Sigmoid colon (tissue), 7 donors: ENCODE measurements around the gene STXBP4. TPM values are rescaled to one million over a fixed set of nuclear protein-coding genes. Genes with fewer than 3 reads are reported as not detected.

Source experiments
- DNase-seq: peaks from one replicate; pipeline ENCODE4 v3.0.0-alpha.2; 2019
- H3K27ac ChIP-seq, 4 donors: fragments of 200-600 bp; sonication (generic); one replicate each; pipeline ENCODE4 v1.5.1; 2016 to 2019; ENCODE audit warnings: mild to moderate bottlenecking in 1 of 4
- H3K27me3 ChIP-seq, 3 donors: fragments of 200-600 bp; sonication (generic); one replicate each; pipeline ENCODE4 v1.5.1; 2019; ENCODE audit warnings: mild to moderate bottlenecking in 1 of 3
- H3K36me3 ChIP-seq, 4 donors: fragments of 200-600 bp; sonication (generic); one replicate each; pipeline ENCODE4 v1.5.1; 2016 to 2019
- H3K4me1 ChIP-seq, 4 donors: fragments of 200-600 bp; sonication (generic); one replicate each; pipeline ENCODE4 v1.5.1; 2017 to 2019
- H3K4me3 ChIP-seq, 4 donors: fragments of 200-600 bp; sonication (generic); one replicate each; pipeline ENCODE4 v1.5.1; 2017 to 2019; ENCODE audit warnings: mild to moderate bottlenecking in 2 of 4, moderate library complexity in 1 of 4
- H3K9me3 ChIP-seq, 4 donors: fragments of 200-600 bp in 3 of 4; sonication (generic) in 3 of 4; one replicate each; pipeline versions ENCODE4 v1.5.1 to v1.6.1; 2013 to 2019
- EP300 ChIP-seq, 4 donors: sonication (generic); formaldehyde crosslinking; IDR thresholded peaks; one replicate each; pipeline ENCODE4 v1.6.1; 2017; ENCODE audit warnings: antibody characterized with exemption in 4 of 4
- POLR2A ChIP-seq, 2 donors: fragments of 450-650 bp; IDR thresholded peaks; one replicate each; pipeline ENCODE4 v1.6.1; 2016; ENCODE audit warnings: antibody characterized with exemption in 2 of 2, mild to moderate bottlenecking in 2 of 2, moderate library complexity in 2 of 2
- POLR2AphosphoS5 ChIP-seq, 4 donors: sonication (generic); formaldehyde crosslinking; IDR thresholded peaks; one replicate each; pipeline ENCODE4 v1.6.1; 2017; ENCODE audit warnings: antibody characterized with exemption in 4 of 4
- WGBS, 2 donors: extraction: QIAGEN DNeasy Blood & Tissue Kit; methylation state at CpG; one replicate each; pipeline ENCODE4 v1.1.7; 2013; 5-methylcytosine and 5-hydroxymethylcytosine counted together
- intact Hi-C: fragments of 100-400 bp; cut with DNase I; formaldehyde crosslinking; loops from one replicate; pipeline ENCODE4 v1.15.1; 2023
- polyA plus RNA-seq, 3 donors: library from polyadenylated mRNA; stranded (reverse); fragments of 200-250 nt; gene quantifications; one replicate each; pipeline ENCODE4 v1.2.3, GENCODE V29; 2013
- total RNA-seq, 4 donors: library from RNA; depleted of rRNA; stranded (reverse); fragments of >200 nt; gene quantifications; one replicate each; pipeline ENCODE4 v1.1.0, GENCODE V29; 2016
- TF ChIP-seq, protein P1 (sequence below), 4 experiments: fragments of 450-650 bp in 3 of 4; fragments of 200-600 bp in 1 of 4; IDR thresholded peaks; one replicate each; pipeline ENCODE4 v1.5.1; 2016 to 2019; ENCODE audit warnings: antibody characterized with exemption in 4 of 4, mild to moderate bottlenecking in 3 of 4, moderate library complexity in 2 of 4
- donor health status: healthy with polysubstance abuse.
- donor health status: Bipolar disorder and iron deficiency.
- donor health status: healthy.

Gene STXBP4
- total and polyA plus RNA-seq, 7 donors, result under 0.01 to 25.2 (median 15.0) TPM

DNA sequence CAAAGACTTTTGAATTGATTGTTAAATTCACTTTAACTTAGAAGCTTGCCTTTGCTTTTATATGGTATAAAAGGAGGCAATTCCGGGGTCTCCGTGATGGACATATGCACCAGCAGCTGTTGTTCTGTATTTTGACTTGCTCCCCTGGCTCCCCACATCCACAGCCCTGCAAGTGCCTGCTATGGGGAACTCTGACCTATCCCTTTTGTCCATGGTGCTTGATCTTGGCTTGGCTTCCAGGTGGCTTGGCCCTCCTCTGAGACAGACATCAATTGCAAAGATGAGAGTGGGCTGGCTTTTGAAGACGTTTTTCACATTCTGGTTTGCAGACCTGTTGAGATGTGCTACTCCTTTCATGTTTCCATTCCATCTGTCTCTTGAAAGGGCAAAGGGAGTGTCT is 41.0 kb upstream of the STXBP4 start:
- WGBS, 2 donors, result 81 to 86% methylated on average over 3 of the region's 3 CpGs
- peaks cover 0 to 32% (median 1%) of the 10 kb centered on the region in 4 donors for H3K36me3 ChIP-seq
- H3K9me3 ChIP-seq, result no peaks in the 10 kb centered on the region
- no peak overlapping the region for H3K4me3 ChIP-seq
- no peaks in the 10 kb centered on the region for H3K27me3 ChIP-seq
- H3K4me1 ChIP-seq, result no peaks in the 10 kb centered on the region
- no peak for TF ChIP-seq POLR2AphosphoS5 (IDR thresholded peaks at IDR 0.05)
- no peak for DNase-seq
- intact Hi-C loops, result no loop called here
- H3K27ac ChIP-seq, result no peak overlapping the region

DNA sequence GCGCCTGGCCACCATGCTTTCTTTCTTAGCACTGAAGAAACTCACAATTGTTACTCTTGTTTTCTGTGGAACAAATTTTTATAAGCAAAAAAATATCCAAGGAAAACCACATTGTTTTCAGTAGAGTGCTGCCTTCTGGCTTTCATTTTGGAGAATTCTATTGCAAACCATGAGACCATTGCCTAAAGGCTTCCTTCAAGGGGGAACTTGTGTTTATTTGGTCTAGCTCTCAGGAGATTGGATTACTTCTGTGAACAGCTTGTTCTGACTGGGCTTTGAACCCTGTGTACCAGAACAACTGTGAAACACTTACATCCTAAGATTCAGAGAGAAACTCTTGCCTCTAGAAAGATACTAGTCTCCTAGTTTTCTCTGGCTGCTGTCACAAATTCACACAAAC is 35.9 kb upstream of the STXBP4 start:
- no peaks in the 10 kb centered on the region for H3K9me3 ChIP-seq
- H3K4me3 ChIP-seq, result no peak overlapping the region
- intact Hi-C loops, result no loop called here
- H3K27ac ChIP-seq, result no peak overlapping the region
- no peak for DNase-seq
- H3K4me1 ChIP-seq, result no peaks in the 10 kb centered on the region
- WGBS, 2 donors, result 90 to 100% methylated on average over 1 of the region's 1 CpG
- H3K27me3 ChIP-seq, result no peaks in the 10 kb centered on the region
- H3K36me3 ChIP-seq, result peaks cover 0 to 73% (median 24%) of the 10 kb centered on the region in 4 donors
- no peak for TF ChIP-seq POLR2AphosphoS5 (IDR thresholded peaks at IDR 0.05)
- TF ChIP-seq, protein P1, sequence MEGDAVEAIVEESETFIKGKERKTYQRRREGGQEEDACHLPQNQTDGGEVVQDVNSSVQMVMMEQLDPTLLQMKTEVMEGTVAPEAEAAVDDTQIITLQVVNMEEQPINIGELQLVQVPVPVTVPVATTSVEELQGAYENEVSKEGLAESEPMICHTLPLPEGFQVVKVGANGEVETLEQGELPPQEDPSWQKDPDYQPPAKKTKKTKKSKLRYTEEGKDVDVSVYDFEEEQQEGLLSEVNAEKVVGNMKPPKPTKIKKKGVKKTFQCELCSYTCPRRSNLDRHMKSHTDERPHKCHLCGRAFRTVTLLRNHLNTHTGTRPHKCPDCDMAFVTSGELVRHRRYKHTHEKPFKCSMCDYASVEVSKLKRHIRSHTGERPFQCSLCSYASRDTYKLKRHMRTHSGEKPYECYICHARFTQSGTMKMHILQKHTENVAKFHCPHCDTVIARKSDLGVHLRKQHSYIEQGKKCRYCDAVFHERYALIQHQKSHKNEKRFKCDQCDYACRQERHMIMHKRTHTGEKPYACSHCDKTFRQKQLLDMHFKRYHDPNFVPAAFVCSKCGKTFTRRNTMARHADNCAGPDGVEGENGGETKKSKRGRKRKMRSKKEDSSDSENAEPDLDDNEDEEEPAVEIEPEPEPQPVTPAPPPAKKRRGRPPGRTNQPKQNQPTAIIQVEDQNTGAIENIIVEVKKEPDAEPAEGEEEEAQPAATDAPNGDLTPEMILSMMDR (IDR thresholded peaks at IDR 0.05), result no peak
- TF ChIP-seq EP300 (IDR thresholded peaks at IDR 0.05), result no peak

DNA sequence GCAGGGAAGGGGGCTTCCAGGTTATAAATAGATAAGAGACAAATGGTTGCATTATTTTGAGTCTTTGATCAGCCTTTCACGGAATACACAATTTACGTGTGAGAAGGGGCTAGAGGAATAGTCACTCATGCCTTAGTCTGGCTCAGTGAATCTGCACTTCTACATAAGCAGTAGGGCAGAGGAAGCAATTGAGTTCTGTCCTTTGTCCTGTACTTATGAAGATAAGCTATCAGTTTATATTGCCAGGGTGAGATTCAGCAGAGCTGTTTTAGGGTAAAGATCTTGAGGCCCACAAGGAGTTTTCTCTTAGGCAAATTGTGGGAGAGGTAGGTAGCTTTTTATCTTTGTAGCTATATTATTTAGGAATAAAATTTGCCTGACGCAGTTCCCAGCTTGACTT is 34.6 kb upstream of the STXBP4 start:
- H3K4me1 ChIP-seq, result no peaks in the 10 kb centered on the region
- DNase-seq, result no peak
- H3K4me3 ChIP-seq, result no peak overlapping the region
- intact Hi-C loops, result no loop called here
- no peak overlapping the region for H3K27ac ChIP-seq
- peaks cover 0 to 84% (median 24%) of the 10 kb centered on the region in 4 donors for H3K36me3 ChIP-seq
- no peaks in the 10 kb centered on the region for H3K9me3 ChIP-seq
- no peaks in the 10 kb centered on the region for H3K27me3 ChIP-seq
- 14 to 70% methylated on average over 3 of the region's 3 CpGs for WGBS, 2 donors
- TF ChIP-seq, protein P1 (IDR thresholded peaks at IDR 0.05), result no peak
- TF ChIP-seq POLR2A (IDR thresholded peaks at IDR 0.05) (no peak), EP300 (IDR thresholded peaks at IDR 0.05) (no peak), POLR2AphosphoS5 (IDR thresholded peaks at IDR 0.05) (no peak)

DNA sequence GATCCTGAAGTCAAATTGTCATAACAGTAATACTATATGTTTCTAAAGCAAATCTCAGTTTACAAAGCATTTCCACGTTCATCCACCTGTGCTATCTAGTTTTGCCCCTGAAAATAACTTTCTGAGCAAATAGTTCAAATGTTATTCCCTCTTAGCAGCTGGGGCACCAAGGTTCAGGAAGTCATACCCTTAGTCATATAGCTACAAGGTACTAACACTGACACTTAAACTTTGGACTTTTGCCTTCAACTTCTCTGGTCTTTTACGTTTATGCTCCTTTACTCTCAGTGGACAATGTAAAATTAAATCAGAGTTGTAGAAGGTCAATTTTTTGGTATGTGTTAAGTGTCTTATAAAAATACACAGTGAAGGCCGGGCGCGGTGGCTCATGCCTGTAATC is 33.1 kb upstream of the STXBP4 start:
- no peaks in the 10 kb centered on the region for H3K4me1 ChIP-seq
- 48 to 82% methylated on average over 5 of the region's 5 CpGs for WGBS, 2 donors
- H3K27ac ChIP-seq, result no peak overlapping the region
- no peaks in the 10 kb centered on the region for H3K9me3 ChIP-seq
- no peak for DNase-seq
- H3K4me3 ChIP-seq, result no peak overlapping the region
- no peaks in the 10 kb centered on the region for H3K27me3 ChIP-seq
- intact Hi-C loops, result no loop called here
- TF ChIP-seq POLR2AphosphoS5 (IDR thresholded peaks at IDR 0.05), result no peak
- TF ChIP-seq POLR2A (IDR thresholded peaks at IDR 0.05), result no peak
- TF ChIP-seq, protein P1 (IDR thresholded peaks at IDR 0.05), result no peak
- no peak for TF ChIP-seq EP300 (IDR thresholded peaks at IDR 0.05)
- peaks cover 0 to 87% (median 30%) of the 10 kb centered on the region in 4 donors for H3K36me3 ChIP-seq

DNA sequence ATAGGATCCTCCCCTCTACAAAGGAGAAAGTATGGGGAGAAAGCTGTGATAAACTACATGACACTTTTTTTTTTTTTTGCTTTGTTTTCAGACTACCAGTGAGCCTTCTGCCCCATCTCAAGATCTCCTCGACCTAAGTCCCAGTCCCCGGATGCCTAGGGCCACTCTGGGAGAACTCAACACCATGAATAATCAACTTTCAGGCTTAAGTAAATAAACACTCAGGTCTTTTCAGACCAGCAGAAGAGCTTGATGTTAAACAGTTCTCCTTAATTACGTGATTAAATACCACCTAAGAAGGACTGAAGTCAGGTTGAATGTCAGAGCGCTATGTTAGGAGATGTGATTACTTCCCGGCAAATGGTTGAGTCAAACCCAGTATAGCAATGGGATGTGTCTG is 31.5 kb upstream of the STXBP4 start:
- no peak overlapping the region for H3K4me3 ChIP-seq
- H3K27ac ChIP-seq, result no peak overlapping the region
- no peaks in the 10 kb centered on the region for H3K4me1 ChIP-seq
- 82 to 90% methylated on average over 5 of the region's 5 CpGs for WGBS, 2 donors
- intact Hi-C loops, result no loop called here
- H3K27me3 ChIP-seq, result no peaks in the 10 kb centered on the region
- DNase-seq, result no peak
- no peaks in the 10 kb centered on the region for H3K9me3 ChIP-seq
- TF ChIP-seq POLR2A (IDR thresholded peaks at IDR 0.05) (no peak), EP300 (IDR thresholded peaks at IDR 0.05) (no peak), POLR2AphosphoS5 (IDR thresholded peaks at IDR 0.05) (no peak)
- TF ChIP-seq, protein P1 (IDR thresholded peaks at IDR 0.05), result no peak
- peaks cover 0 to 73% (median 28%) of the 10 kb centered on the region in 4 donors for H3K36me3 ChIP-seq
